Measurements from ENCODE around the gene A2M. TPM values are rescaled to one million over a fixed set of nuclear protein-coding genes. Genes with fewer than 3 reads are reported as not detected.

The A2M gene
- total and polyA plus RNA-seq, 7 donors: 42.6 to 242 (median 86.0) TPM

DNA sequence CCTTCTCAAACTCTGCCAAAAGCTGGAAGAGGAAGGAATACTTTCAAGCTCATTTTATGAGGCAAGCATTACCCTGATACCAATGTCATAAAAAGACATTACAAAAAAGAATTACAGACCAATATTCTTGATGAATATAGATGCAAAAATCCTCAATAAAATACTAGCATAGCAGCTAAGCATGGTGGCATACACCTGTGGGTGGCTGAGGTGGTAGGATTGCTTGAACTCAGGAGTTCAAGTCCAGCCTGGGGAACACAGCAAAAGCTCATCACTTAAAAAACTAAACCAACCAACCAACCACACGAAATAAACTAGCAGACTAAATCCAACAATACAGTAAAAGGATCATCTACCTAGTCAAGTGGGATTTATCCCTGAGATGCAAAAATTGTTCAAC is 29.6 kb downstream of the A2M start:
- no peak for DNase-seq
- peaks cover 0 to 77% of the 10 kb centered on the region in 2 donors for H3K36me3 ChIP-seq (ENCODE audit: insufficient read depth in 1 of 2, low read depth in 1 of 2)
- TF ChIP-seq, protein P1, sequence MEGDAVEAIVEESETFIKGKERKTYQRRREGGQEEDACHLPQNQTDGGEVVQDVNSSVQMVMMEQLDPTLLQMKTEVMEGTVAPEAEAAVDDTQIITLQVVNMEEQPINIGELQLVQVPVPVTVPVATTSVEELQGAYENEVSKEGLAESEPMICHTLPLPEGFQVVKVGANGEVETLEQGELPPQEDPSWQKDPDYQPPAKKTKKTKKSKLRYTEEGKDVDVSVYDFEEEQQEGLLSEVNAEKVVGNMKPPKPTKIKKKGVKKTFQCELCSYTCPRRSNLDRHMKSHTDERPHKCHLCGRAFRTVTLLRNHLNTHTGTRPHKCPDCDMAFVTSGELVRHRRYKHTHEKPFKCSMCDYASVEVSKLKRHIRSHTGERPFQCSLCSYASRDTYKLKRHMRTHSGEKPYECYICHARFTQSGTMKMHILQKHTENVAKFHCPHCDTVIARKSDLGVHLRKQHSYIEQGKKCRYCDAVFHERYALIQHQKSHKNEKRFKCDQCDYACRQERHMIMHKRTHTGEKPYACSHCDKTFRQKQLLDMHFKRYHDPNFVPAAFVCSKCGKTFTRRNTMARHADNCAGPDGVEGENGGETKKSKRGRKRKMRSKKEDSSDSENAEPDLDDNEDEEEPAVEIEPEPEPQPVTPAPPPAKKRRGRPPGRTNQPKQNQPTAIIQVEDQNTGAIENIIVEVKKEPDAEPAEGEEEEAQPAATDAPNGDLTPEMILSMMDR (IDR thresholded peaks at IDR 0.05): no peak
- no peak overlapping the region for H3K27ac ChIP-seq
- intact Hi-C loops (cut with DNase I): no loop called here
- WGBS, 3 donors: 44 to 54% (median 46%) methylated on average over 1 of the region's 1 CpG
- no peaks in the 10 kb centered on the region for H3K4me1 ChIP-seq
- no peaks in the 10 kb centered on the region for H3K27me3 ChIP-seq (ENCODE audit: insufficient read depth in 3 of 3, low read length in 2 of 3)
- ATAC-seq: no peak
- peaks cover 11% of the 10 kb centered on the region for H3K9me3 ChIP-seq
- no peak overlapping the region for H3K4me3 ChIP-seq

DNA sequence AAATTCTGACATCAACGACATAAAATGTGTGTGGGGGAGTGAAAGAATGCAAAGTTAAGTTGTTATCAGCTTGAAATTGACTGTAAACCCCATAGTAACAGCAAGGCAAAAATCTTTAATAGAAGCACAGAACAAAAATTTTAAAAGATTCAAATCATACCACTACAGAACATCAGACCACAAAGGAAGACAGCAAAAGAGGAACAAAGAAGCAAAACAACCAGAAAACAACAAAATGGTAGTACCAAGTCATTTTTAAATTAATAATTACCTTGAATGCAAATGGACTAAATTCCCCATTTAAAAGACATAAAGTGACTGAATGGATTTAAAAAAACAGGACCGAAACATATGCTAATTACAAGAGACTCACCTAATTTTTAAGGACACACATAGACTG is 31.3 kb downstream of the A2M start:
- Histone ChIP-seq H3K9me3 (peaks cover 11% of the 10 kb centered on the region), H3K4me1 (no peaks in the 10 kb centered on the region), H3K36me3 (ENCODE audit: insufficient read depth in 1 of 2, low read depth in 1 of 2) (peaks cover 0 to 77% of the 10 kb centered on the region in 2 donors), H3K27me3 (ENCODE audit: insufficient read depth in 3 of 3, low read length in 2 of 3) (no peaks in the 10 kb centered on the region), H3K4me3 (no peak overlapping the region), H3K27ac (no peak overlapping the region)
- WGBS, 3 donors: 69 to 74% (median 71%) methylated on average over 2 of the region's 2 CpGs
- TF ChIP-seq, protein P1 (IDR thresholded peaks at IDR 0.05): no peak
- intact Hi-C loops (cut with DNase I): no loop called here
- DNase-seq (no peak), ATAC-seq (no peak)

DNA sequence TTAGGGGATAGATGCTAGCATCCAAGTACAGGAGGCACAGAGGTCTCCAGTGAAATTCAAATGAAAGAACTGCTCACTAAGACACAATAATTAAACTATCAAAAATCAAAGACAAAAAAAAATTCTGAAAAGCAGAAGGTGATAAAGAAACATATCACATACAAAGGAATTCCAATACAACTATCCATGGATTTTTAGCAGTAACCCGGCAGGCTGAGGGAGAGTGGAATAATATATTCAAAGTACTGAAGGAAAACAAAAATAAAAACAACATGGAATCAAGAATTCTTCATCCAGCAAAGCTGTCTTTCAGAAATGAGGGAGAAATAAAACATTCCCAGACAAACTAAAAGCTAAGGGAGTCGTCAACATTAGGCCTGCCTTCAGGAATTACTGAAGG is 31.9 kb downstream of the A2M start:
- H3K4me3 ChIP-seq: no peak overlapping the region
- ATAC-seq (no peak), DNase-seq (no peak)
- intact Hi-C loops (cut with DNase I): no loop called here
- H3K36me3 ChIP-seq (ENCODE audit: insufficient read depth in 1 of 2, low read depth in 1 of 2): peaks cover 3 to 77% of the 10 kb centered on the region in 2 donors
- H3K4me1 ChIP-seq: no peaks in the 10 kb centered on the region
- H3K27ac ChIP-seq: no peak overlapping the region
- H3K9me3 ChIP-seq: peaks cover 11% of the 10 kb centered on the region
- no peaks in the 10 kb centered on the region for H3K27me3 ChIP-seq (ENCODE audit: insufficient read depth in 3 of 3, low read length in 2 of 3)
- TF ChIP-seq, protein P1 (IDR thresholded peaks at IDR 0.05): no peak
- WGBS, 3 donors: 89 to 94% (median 91%) methylated on average over 2 of the region's 2 CpGs

DNA sequence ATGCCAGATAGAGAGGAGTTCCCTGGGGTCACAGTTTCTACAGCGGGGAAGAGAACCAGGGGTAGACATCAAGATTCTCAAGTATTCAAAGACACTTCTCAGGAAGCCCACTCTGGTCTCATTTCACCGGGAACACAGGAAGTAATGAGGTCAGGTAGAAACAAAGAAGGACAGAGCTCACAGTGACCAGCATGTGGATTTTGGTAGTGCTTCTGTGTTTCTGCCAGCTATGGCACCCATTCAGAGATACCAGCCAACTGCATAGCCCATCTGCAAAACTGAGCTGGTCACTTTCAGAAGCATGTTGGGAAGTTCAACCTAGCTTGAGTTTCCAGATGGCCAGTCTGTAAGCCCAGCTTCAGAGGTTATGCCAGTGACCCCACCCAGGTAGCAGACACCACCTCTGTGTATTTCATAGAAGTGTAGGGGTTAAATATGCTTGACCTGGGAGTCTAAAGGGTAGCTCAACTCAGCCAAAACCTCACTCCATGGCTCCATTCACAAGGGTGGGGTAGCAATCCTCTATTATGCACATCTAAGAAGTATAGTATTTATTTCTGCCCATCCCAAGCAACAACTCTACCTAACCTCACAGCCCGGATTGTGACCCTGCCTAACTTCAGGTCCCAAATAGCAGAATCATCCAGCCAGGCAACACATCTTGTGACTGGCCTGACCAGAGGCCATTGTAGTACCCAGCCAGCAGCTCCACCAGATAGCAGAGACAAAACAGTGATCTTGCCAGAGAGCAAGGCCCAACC is 33.9 kb downstream of the A2M start:
- no peak overlapping the region for H3K4me3 ChIP-seq
- H3K4me1 ChIP-seq: no peaks in the 10 kb centered on the region
- no peak for DNase-seq
- TF ChIP-seq, protein P1 (IDR thresholded peaks at IDR 0.05): no peak
- ATAC-seq: no peak
- WGBS, 3 donors: 84 to 94% (median 88%) methylated on average over 3 of the region's 3 CpGs
- peaks cover 6 to 77% of the 10 kb centered on the region in 2 donors for H3K36me3 ChIP-seq (ENCODE audit: insufficient read depth in 1 of 2, low read depth in 1 of 2)
- intact Hi-C loops (cut with DNase I): no loop called here
- no peak overlapping the region for H3K27ac ChIP-seq
- H3K9me3 ChIP-seq: peaks cover 11% of the 10 kb centered on the region
- no peaks in the 10 kb centered on the region for H3K27me3 ChIP-seq (ENCODE audit: insufficient read depth in 3 of 3, low read length in 2 of 3)
